ENCODE results near the gene FLII. TPM values are rescaled to one million over a fixed set of nuclear protein-coding genes. Genes with fewer than 3 reads are reported as not detected.

The FLII gene
- total RNA-seq, 1 experiment from 2014 or later, result 115 TPM

DNA sequence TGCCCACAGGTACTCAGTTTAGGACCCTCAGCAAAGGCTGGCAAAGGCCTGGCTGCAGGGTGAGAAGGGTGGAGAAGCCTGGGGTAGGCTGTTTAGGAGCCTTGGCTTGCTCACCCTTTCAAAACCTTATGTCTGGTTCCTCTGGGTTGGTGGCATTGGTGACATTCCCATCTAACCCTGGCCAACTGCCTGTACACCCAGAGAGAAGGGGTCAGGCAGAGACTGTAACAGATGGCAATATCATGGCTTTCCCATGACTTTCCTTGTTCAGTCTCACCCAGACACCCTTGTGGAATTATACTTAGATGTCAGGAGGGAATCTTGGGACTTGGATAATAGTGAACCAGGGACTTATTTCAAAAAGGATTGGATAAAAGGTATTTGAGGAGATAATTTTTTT is 51.6 kb downstream of the FLII start:
- no peak overlapping the region for H3K4me3 ChIP-seq
- no peaks in the 10 kb centered on the region for H3K4me1 ChIP-seq (replicated peaks)
- DNase-seq (ENCODE audit: low read depth in 1 of 2, low spot score in 2 of 2), result no peak
- no peaks in the 10 kb centered on the region for H3K27me3 ChIP-seq (replicated peaks)
- peaks cover 60% of the 10 kb centered on the region for H3K36me3 ChIP-seq
- H3K9me3 ChIP-seq (replicated peaks), result no peaks in the 10 kb centered on the region
- no peak overlapping the region for H3K27ac ChIP-seq

DNA sequence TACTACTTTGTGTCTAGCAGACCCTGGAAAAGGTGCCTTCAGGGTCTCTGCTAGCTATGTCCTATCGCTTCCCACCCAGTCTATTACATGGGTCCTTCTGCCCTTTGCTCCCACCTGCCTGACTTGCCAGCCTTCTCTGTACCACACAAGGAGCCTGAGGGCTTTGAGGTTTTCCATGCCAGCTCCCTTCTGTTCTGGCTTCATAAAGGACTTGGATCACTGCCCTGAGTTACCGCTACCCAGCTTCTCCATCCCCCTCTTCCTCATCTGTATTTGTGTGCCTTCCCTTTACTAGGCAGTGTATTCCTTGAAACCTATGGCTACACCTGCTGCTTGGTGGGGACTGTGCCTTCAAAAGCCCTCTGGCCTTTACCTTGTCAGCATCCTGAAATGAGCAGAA is 52.7 kb downstream of the FLII start:
- no peak for DNase-seq (ENCODE audit: low read depth in 1 of 2, low spot score in 2 of 2)
- no peaks in the 10 kb centered on the region for H3K9me3 ChIP-seq (replicated peaks)
- H3K36me3 ChIP-seq, result peaks cover 61% of the 10 kb centered on the region
- no peak overlapping the region for H3K27ac ChIP-seq
- H3K4me1 ChIP-seq (replicated peaks), result no peaks in the 10 kb centered on the region
- no peaks in the 10 kb centered on the region for H3K27me3 ChIP-seq (replicated peaks)
- H3K4me3 ChIP-seq, result no peak overlapping the region

- H3K27me3 ChIP-seq (replicated peaks), result no peaks in the 10 kb centered on the region
- no peak overlapping the region for H3K27ac ChIP-seq
- peaks cover 66% of the 10 kb centered on the region for H3K36me3 ChIP-seq
- H3K4me1 ChIP-seq (replicated peaks), result no peaks in the 10 kb centered on the region
- no peak overlapping the region for H3K4me3 ChIP-seq
- no peak for DNase-seq (ENCODE audit: low read depth in 1 of 2, low spot score in 2 of 2)
- no peaks in the 10 kb centered on the region for H3K9me3 ChIP-seq (replicated peaks)
Observed at GRCh38 chr17:18203308-18203707, 55.2 kb downstream of the FLII start.

DNA sequence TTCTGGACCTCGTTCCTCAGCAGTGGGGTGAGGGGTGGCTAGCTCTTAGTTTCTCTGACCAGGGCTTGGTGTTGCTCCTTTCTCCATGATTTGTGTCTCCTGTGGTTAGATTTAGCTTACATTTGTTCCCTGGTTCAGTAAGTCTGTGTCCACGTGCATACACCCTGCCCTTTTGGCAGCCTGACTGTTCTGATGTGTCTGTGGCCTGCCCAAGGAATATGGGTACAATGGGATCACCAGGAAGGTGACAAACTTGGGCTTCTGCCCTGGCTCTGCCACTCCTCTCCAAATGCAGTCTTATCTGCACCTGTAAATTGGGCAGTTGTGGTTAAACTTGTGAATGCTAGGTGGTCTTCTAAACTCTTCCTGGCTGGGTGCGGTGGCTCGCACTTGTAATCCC is 57.4 kb downstream of the FLII start:
- Histone ChIP-seq H3K36me3 (peaks cover 67% of the 10 kb centered on the region), H3K27me3 (replicated peaks) (no peaks in the 10 kb centered on the region), H3K4me3 (no peak overlapping the region), H3K9me3 (replicated peaks) (no peaks in the 10 kb centered on the region), H3K4me1 (replicated peaks) (no peaks in the 10 kb centered on the region), H3K27ac (no peak overlapping the region)
- DNase-seq (ENCODE audit: low read depth in 1 of 2, low spot score in 2 of 2), result no peak

DNA sequence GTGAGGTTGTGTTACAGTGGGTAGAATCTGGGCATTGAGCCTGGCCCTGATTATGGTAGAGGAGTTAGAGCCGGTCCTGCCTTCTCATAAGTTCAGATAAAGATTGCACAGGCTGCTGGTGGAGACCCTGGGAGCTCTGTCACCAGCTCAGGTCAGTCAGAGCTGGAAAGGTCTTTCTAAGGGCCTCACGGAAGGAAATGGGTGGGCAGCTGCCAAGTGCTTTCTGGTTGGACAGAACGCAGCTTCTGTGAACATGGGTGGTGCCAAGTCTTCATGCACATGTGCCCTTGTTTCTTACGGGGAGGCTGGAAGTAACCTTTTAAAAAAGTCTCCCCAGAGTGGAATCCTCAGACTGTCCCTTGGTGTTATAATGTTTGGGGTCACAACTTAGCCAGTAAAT is 60.0 kb downstream of the FLII start:
- no peak overlapping the region for H3K27ac ChIP-seq
- H3K27me3 ChIP-seq (replicated peaks), result no peaks in the 10 kb centered on the region
- no peak for DNase-seq (ENCODE audit: low read depth in 1 of 2, low spot score in 2 of 2)
- no peaks in the 10 kb centered on the region for H3K4me1 ChIP-seq (replicated peaks)
- H3K4me3 ChIP-seq, result no peak overlapping the region
- H3K9me3 ChIP-seq (replicated peaks), result no peaks in the 10 kb centered on the region
- H3K36me3 ChIP-seq, result peaks cover 76% of the 10 kb centered on the region

DNA sequence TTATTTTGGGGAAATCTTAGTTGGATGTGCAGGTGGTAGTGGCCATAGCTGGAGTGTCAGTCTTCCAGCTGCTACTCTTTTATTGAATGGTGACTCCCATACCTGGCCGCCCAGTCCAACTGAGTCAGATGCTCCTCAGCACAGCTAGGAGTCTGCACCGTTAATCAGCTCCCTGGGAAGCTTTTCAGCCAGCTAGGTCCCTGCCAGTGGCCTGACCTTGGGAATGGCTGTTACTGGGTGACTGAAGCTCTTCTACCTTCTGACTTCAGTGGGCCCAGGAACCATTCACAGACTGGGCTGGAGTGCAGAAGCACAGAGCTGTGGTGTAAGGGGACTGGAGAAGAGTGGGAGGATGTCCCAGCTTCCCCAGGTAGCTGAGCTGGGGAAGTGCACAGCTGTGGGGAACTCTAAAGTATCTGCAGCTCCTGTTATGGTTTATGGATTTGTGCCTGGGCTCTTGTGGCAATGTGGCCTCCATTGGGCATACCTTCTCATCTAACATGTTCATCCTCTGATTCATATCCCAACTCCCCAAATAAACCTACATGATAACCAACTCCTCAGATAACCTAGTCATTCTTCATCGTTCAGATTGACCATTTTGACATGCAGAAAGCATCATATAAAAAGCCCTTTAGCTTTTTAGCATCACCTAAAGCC is 60.9 kb downstream of the FLII start:
- H3K27ac ChIP-seq, result no peak overlapping the region
- H3K27me3 ChIP-seq (replicated peaks), result no peaks in the 10 kb centered on the region
- H3K4me3 ChIP-seq, result no peak overlapping the region
- peaks cover 76% of the 10 kb centered on the region for H3K36me3 ChIP-seq
- no peak for DNase-seq (ENCODE audit: low read depth in 1 of 2, low spot score in 2 of 2)
- H3K4me1 ChIP-seq (replicated peaks), result no peaks in the 10 kb centered on the region
- no peaks in the 10 kb centered on the region for H3K9me3 ChIP-seq (replicated peaks)

- H3K4me3 ChIP-seq, result no peak overlapping the region
- no peaks in the 10 kb centered on the region for H3K4me1 ChIP-seq (replicated peaks)
- H3K9me3 ChIP-seq (replicated peaks), result no peaks in the 10 kb centered on the region
- no peak overlapping the region for H3K27ac ChIP-seq
- H3K27me3 ChIP-seq (replicated peaks), result no peaks in the 10 kb centered on the region
- peaks cover 71% of the 10 kb centered on the region for H3K36me3 ChIP-seq
- no peak for DNase-seq (ENCODE audit: low read depth in 1 of 2, low spot score in 2 of 2)
Observed at GRCh38 chr17:18195246-18195645, 63.3 kb downstream of the FLII start.

Other genes with a start within 250 kb of the FLII start
- 17.8 and 44.4 TPM in 2 replicates for gene ATPAF2, start 219.6 kb downstream of the FLII start, total RNA-seq (2014; rRNA removed; shearing (Covaris generic))
- 2.0 and 4.4 TPM in 2 replicates for gene GID4, start 219.3 kb downstream of the FLII start, total RNA-seq (2014; rRNA removed; shearing (Covaris generic))
- 31.2 and 58.1 TPM in 2 replicates for gene DRG2, start 170.8 kb downstream of the FLII start, total RNA-seq (2014; rRNA removed; shearing (Covaris generic))
- gene MYO15A, start 150.0 kb downstream of the FLII start, total RNA-seq (2014; rRNA removed; shearing (Covaris generic)), result not detected in 2 replicates
- gene ALKBH5, start 74.9 kb downstream of the FLII start, total RNA-seq (2014; rRNA removed; shearing (Covaris generic)), result 52.3 and 61.3 TPM in 2 replicates
- 15.9 and 19.3 TPM in 2 replicates for gene LLGL1, start 33.1 kb downstream of the FLII start, total RNA-seq (2014; rRNA removed; shearing (Covaris generic))
- 5.3 and 14.8 TPM in 2 replicates for gene MIEF2, start 1.9 kb upstream of the FLII start, total RNA-seq (2014; rRNA removed; shearing (Covaris generic))
- 38.4 and 80.2 TPM in 2 replicates for gene TOP3A, start 56.3 kb upstream of the FLII start, total RNA-seq (2014; rRNA removed; shearing (Covaris generic))
- 6.0 and 12.1 TPM in 2 replicates for gene SMCR8, start 56.6 kb upstream of the FLII start, total RNA-seq (2014; rRNA removed; shearing (Covaris generic))
- 20.4 and 23.0 TPM in 2 replicates for gene SHMT1, start 104.8 kb upstream of the FLII start, total RNA-seq (2014; rRNA removed; shearing (Covaris generic))
- gene EVPLL, start 119.0 kb upstream of the FLII start, total RNA-seq (2014; rRNA removed; shearing (Covaris generic)), result not detected in 2 replicates
- gene LGALS9C, start 218.1 kb upstream of the FLII start, total RNA-seq (2014; rRNA removed; shearing (Covaris generic)), result not detected in 2 replicates